ENCODE results near the gene ERAS.
"Not testable (repeated sequence)": the region's sequence is repeated elsewhere in the genome, so short reads cannot be mapped to it uniquely, and the experiment has no call there.

The ERAS gene

GRCh38 chrX:48816014-48816810, 10.1 kb upstream of the ERAS start:
- Mint-ChIP-seq H3K4me1 (no peaks in the 10 kb centered on the region), H3K9me3 (no peaks in the 10 kb centered on the region), H3K27me3 (no peaks in the 10 kb centered on the region), H3K4me3 (no peak overlapping the region), H3K27ac (no peak overlapping the region)
- DNase-seq, result no peak
- no peak for ATAC-seq

GRCh38 chrX:48818098-48818497, 8.2 kb upstream of the ERAS start:
- Mint-ChIP-seq H3K9me3 (no peaks in the 10 kb centered on the region), H3K27ac (no peak overlapping the region), H3K27me3 (no peaks in the 10 kb centered on the region), H3K4me1 (no peaks in the 10 kb centered on the region), H3K4me3 (no peak overlapping the region)
- ATAC-seq (no peak), DNase-seq (no peak)

GRCh38 chrX:48818866-48819265, 7.4 kb upstream of the ERAS start:
- no peak for DNase-seq
- no peaks in the 10 kb centered on the region for H3K9me3 Mint-ChIP-seq
- H3K4me1 Mint-ChIP-seq, result no peaks in the 10 kb centered on the region
- H3K4me3 Mint-ChIP-seq, result no peak overlapping the region
- no peak for ATAC-seq
- no peaks in the 10 kb centered on the region for H3K27me3 Mint-ChIP-seq
- H3K27ac Mint-ChIP-seq, result no peak overlapping the region

GRCh38 chrX:48819394-48819793, 6.9 kb upstream of the ERAS start:
- not testable (repeated sequence) for H3K9me3 Mint-ChIP-seq, H3K4me3 Mint-ChIP-seq, H3K27me3 Mint-ChIP-seq, DNase-seq, H3K4me1 Mint-ChIP-seq, ATAC-seq, H3K27ac Mint-ChIP-seq

GRCh38 chrX:48823053-48823452, 3.3 kb upstream of the ERAS start:
- H3K4me1 Mint-ChIP-seq, result peaks cover 6% of the 10 kb centered on the region
- H3K27ac Mint-ChIP-seq, result no peak overlapping the region

GRCh38 chrX:48824066-48824465, 2.2 kb upstream of the ERAS start:
- Mint-ChIP-seq H3K4me3 (no peak overlapping the region), H3K4me1 (peaks cover 6% of the 10 kb centered on the region), H3K27me3 (peaks cover 18% of the 10 kb centered on the region), H3K27ac (no peak overlapping the region), H3K9me3 (no peaks in the 10 kb centered on the region)
- ATAC-seq, result no peak
- no peak for DNase-seq

More at GRCh38 chrX:48823053-48823452, 3.3 kb upstream of the ERAS start:
- H3K4me3 Mint-ChIP-seq, result no peak overlapping the region
- DNase-seq (no peak), ATAC-seq (no peak)
- peaks cover 11% of the 10 kb centered on the region for H3K27me3 Mint-ChIP-seq
- H3K9me3 Mint-ChIP-seq, result no peaks in the 10 kb centered on the region

- peak; percentile 10 for ATAC-seq
- H3K4me1 Mint-ChIP-seq, result peaks cover 6% of the 10 kb centered on the region
- peak overlapping the region; percentile 72 to 84 for H3K27ac Mint-ChIP-seq
- H3K9me3 Mint-ChIP-seq, result no peaks in the 10 kb centered on the region
- H3K27me3 Mint-ChIP-seq, result peaks cover 27% of the 10 kb centered on the region
- DNase-seq, result no peak
- peak overlapping the region; percentile 68 to 87 for H3K4me3 Mint-ChIP-seq
Measured at GRCh38 chrX:48826876-48827653, 752 bp downstream of the ERAS start.

GRCh38 chrX:48827654-48827968, 1.3 kb downstream of the ERAS start:
- Mint-ChIP-seq H3K9me3 (no peaks in the 10 kb centered on the region), H3K4me1 (peaks cover 6% of the 10 kb centered on the region), H3K4me3 (peak overlapping the region; percentile 68 to 87), H3K27ac (peak overlapping the region in 1 of 2 donors; percentile 84), H3K27me3 (peaks cover 32% of the 10 kb centered on the region)
- no peak for DNase-seq
- ATAC-seq, result no peak

- Mint-ChIP-seq H3K4me3 (no peak overlapping the region), H3K27ac (no peak overlapping the region), H3K9me3 (no peaks in the 10 kb centered on the region), H3K27me3 (peaks cover 48% of the 10 kb centered on the region), H3K4me1 (peaks cover 10% of the 10 kb centered on the region)
- ATAC-seq (no peak), DNase-seq (no peak)
Measured at GRCh38 chrX:48829016-48829735, 2.9 kb downstream of the ERAS start.

- Mint-ChIP-seq H3K4me3 (peak overlapping the region; percentile 9 to 23), H3K9me3 (no peaks in the 10 kb centered on the region), H3K27ac (no peak overlapping the region), H3K27me3 (peaks cover 61% of the 10 kb centered on the region), H3K4me1 (peaks cover 18% of the 10 kb centered on the region)
- ATAC-seq, result no peak
- DNase-seq, result no peak
Measured at GRCh38 chrX:48831136-48831908, 5.0 kb downstream of the ERAS start.

GRCh38 chrX:48831909-48832291, 5.6 kb downstream of the ERAS start:
- ATAC-seq (no peak), DNase-seq (no peak)
- Mint-ChIP-seq H3K27me3 (peaks cover 65% of the 10 kb centered on the region), H3K27ac (no peak overlapping the region), H3K9me3 (no peaks in the 10 kb centered on the region), H3K4me1 (peaks cover 18% of the 10 kb centered on the region), H3K4me3 (no peak overlapping the region)

GRCh38 chrX:48833542-48834138, 7.3 kb downstream of the ERAS start:
- H3K4me3 Mint-ChIP-seq, result peak overlapping the region; percentile 87 to 89
- DNase-seq (no peak), ATAC-seq (no peak)
- H3K27me3 Mint-ChIP-seq, result peaks cover 52% of the 10 kb centered on the region
- H3K9me3 Mint-ChIP-seq, result no peaks in the 10 kb centered on the region
- peaks cover 12% of the 10 kb centered on the region for H3K4me1 Mint-ChIP-seq
- no peak overlapping the region for H3K27ac Mint-ChIP-seq

- no peak overlapping the region for H3K27ac Mint-ChIP-seq
- DNase-seq, result no peak
- ATAC-seq, result peak; percentile 36
- peaks cover 45% of the 10 kb centered on the region for H3K27me3 Mint-ChIP-seq
- H3K4me1 Mint-ChIP-seq, result peaks cover 12% of the 10 kb centered on the region
- H3K9me3 Mint-ChIP-seq, result no peaks in the 10 kb centered on the region
- peak overlapping the region; percentile 87 to 89 for H3K4me3 Mint-ChIP-seq
Measured at GRCh38 chrX:48834383-48834709, 8.0 kb downstream of the ERAS start.

- Mint-ChIP-seq H3K4me1 (peaks cover 12% of the 10 kb centered on the region), H3K9me3 (no peaks in the 10 kb centered on the region), H3K4me3 (peak within 1 kb of the TSS; percentile 87 to 89), H3K27me3 (peaks cover 38% of the 10 kb centered on the region), H3K27ac (peak within 1 kb of the TSS in 1 of 2 donors; percentile 4)
- ATAC-seq (peak; percentile 61), DNase-seq (peak in 1 of 2 donors; percentile 46)
Measured at GRCh38 chrX:48835524-48836329, 9.4 kb downstream of the ERAS start, which contains the start of gene PCSK1N. Gene PCSK1N, minus strand, starts transcription at chrX:48835610. Its CDS starts 78 bp downstream, at chrX:48835532.
